Epithelial cell of prostate (primary cell): Measurements from ENCODE around the gene MSRB1.

Source experiments
- DNase-seq: peaks from one replicate; pipeline ENCODE4 v3.0.0-alpha.2; 2011; ENCODE audit warnings: low read depth, low spot score
- H3K27ac ChIP-seq: fragments of 450-650 bp; 2 replicates; pipeline ENCODE4 v1.5.1; 2017; ENCODE audit warnings: mild to moderate bottlenecking

The MSRB1 gene

GRCh38 chr16:1942810-1943726 lies at the start of gene MSRB1:
TSS of gene MSRB1 (minus strand) at chr16:1943199. CDS start at chr16:1943156, 43 bp downstream.
- DNase-seq, result peak; percentile 71
- peak within 1 kb of the TSS; percentile 21 for H3K27ac ChIP-seq

DNA sequence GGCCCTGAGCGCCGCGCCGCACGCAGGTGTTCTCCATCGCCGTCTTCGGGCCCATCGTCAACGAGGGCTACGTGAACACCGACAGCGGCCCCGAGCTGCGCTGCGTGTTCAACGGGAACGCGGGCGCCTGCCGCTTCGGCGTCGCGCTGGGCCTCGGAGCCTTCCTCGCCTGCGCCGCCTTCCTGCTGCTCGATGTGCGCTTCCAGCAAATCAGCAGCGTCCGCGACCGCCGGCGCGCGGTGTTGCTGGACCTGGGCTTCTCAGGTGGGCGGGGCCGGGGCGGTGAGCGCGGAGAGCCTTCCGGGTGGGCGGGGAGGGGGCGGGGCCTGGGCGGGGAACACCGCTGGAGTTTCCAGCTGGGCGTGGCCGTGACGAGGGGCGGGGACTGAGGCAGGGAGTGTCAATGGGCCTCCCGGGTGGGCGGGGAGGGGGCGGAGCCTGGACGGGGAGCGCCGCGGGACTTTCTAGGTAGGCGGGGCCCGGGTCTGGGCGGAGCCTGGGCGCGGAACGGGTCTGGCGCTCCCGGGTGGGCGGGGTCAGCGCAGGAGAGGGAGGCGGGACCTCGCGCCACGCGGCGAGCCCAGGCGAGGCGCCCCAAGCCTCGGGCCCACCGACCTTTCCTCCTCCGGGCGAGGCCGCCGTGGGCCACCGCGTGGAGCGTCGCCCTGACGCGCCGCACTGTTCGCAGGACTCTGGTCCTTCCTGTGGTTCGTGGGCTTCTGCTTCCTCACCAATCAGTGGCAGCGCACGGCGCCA lies 49.1 kb upstream of the MSRB1 start:
- DNase-seq, result peak; percentile 27
- no peak overlapping the region for H3K27ac ChIP-seq

DNA sequence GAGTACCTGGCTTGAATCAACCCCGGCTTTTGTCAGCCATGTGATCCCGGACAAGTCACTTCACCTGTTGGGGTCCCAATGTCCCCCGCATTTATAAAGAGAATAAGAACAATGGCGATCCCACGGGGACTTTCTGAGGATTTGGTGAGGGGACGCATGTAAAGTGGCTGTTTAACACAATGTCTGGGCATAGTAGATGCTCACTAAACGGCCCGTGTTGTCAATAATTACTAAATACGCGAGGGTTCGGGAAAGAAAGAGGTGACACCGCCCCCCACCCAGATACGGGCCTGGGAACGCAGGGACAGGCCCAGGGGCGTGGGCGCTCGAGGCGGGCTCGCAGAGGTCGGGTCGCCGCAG lies 48.6 kb upstream of the MSRB1 start:
- no peak overlapping the region for H3K27ac ChIP-seq
- no peak for DNase-seq

DNA sequence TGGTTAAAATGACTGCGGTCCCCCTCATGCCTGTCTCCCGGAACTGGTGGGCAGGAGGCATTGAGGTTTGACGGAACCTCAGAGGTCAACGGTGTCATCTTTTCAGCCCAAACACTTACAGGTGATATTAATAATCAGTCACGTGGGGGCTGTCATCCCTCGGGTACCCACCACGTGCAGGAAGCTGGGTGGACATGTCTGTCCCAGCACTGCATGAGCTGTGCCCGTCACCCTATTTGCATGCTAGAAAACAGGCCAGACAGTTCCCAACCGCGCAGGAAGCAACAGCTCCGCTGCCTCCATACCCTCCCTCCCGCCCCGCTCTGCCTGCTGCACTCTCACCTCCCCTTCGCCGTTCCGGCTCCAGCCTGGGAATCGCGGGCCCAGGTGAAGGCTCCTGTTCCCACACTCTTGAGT lies 48.1 kb upstream of the MSRB1 start:
- H3K27ac ChIP-seq, result no peak overlapping the region
- no peak for DNase-seq

GRCh38 chr16:1990351-1991134 lies 47.5 kb upstream of the MSRB1 start:
- DNase-seq, result no peak
- H3K27ac ChIP-seq, result no peak overlapping the region

DNA sequence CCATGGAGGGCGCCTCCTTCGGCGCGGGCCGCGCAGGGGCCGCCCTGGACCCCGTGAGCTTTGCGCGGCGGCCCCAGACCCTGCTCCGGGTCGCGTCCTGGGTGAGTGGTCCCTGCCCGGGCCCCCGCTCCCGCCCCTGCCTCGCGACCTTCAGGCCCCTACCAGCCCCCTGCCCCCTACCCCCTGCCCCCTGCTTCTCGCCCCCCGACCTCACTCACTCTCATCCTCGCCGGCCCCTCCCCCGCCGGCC lies 47.0 kb upstream of the MSRB1 start:
- no peak for DNase-seq
- no peak overlapping the region for H3K27ac ChIP-seq

- no peak within 1 kb of the TSS for H3K27ac ChIP-seq
- no peak for DNase-seq
Observed at GRCh38 chr16:1989209-1990100, 46.5 kb upstream of the MSRB1 start, which contains the start of gene SYNGR3. TSS of gene SYNGR3 (plus strand) at chr16:1989970. CDS start at chr16:1990103, 133 bp downstream.

GRCh38 chr16:1987198-1987597 lies 44.2 kb upstream of the MSRB1 start:
- no peak overlapping the region for H3K27ac ChIP-seq
- DNase-seq, result no peak

GRCh38 chr16:1985466-1986150 lies 42.6 kb upstream of the MSRB1 start:
- no peak for DNase-seq
- no peak overlapping the region for H3K27ac ChIP-seq

DNA sequence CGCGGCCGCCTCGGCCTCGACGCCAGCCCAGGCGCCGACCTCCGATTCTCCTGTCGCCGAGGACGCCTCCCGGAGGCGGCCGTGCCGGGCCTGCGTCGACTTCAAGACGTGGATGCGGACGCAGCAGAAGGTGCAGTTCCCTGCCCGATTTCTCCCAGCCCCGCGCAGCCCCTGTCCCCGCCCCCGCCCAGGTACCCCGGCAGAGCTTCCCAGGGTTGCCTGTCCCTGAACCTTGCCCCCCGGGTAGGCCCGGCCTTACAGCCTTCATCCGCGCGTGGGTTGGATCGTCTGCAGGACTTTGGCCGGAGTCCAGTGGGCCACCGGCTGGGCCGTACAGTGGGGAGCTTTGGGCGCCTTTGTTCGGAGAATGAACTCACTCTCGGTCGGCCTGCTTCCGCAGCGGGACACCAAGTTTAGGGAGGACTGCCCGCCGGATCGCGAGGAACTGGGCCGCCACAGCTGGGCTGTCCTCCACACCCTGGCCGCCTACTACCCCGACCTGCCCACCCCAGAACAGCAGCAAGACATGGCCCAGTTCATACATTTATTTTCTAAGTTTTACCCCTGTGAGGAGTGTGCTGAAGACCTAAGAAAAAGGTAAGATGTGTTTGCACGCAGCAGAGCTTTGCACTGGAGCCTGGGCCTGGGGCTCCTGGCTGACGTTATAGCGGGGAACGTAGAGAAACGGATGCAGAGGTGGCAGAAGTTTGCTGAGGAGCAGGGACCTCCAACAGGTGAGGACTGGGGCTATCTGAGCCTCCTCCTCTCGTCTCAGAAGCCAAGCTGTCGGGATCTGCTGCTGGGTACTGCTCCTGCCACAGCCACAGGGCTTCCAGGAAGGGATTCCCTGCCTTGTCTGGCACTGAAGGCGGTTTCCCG lies 41.6 kb upstream of the MSRB1 start:
- H3K27ac ChIP-seq, result peak overlapping the region; percentile 31
- no peak for DNase-seq

- DNase-seq, result peak; percentile 12
- peak within 1 kb of the TSS; percentile 31 for H3K27ac ChIP-seq
Observed at GRCh38 chr16:1983544-1984346, 40.7 kb upstream of the MSRB1 start, which contains the start of gene GFER. TSS of gene GFER (plus strand) at chr16:1984193. CDS start at chr16:1984219, 26 bp downstream.

DNA sequence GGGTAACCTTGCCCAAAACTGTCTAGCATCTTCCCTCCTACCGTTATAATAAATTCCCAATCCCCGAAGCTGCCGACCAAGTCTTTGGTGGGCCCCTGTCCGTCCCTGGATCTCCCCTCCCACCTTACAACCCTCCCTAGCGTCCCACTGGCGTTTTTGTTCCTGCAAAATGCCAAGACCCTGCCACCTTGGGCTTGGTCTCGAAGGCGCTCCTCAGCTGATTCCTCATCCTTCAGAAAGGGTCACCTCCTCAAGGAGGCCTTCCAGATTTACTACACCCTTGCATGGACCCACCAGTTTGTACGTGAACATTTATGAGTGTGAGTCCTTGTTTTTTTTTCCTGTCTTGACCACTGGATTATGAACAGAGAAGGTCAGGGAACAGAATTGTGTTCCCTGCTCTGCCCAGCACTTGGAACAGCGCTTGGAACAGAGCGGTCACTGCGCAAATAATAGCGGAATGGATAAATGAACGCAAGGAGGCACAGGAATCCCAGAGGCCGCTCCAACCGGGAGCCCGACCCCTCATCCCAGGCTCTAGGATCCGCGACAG lies 40.1 kb upstream of the MSRB1 start:
- H3K27ac ChIP-seq, result peak overlapping the region; percentile 31
- DNase-seq, result no peak

DNA sequence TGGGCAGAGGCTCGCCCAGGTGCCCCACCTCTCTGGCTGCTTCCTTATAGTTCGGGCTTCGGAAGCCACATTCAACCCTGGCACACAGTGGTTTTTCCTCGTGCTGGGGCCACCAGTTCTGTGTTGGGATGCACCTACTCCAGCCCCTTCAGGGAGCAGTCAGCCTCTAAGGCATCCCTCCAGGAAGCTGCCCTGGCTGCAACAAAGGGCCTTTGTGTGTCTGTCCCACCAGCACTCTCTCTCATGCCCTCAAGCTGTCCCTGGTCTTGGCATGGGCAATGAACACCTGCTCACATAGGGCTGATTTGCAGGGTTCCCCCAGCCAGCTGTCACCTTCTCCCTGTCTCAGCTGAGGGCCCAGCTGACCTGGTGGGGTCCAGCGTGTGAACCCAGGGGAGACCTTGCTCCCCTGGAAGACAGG lies 39.0 kb upstream of the MSRB1 start:
- H3K27ac ChIP-seq, result no peak overlapping the region
- DNase-seq, result no peak

GRCh38 chr16:1981398-1981836 lies 38.4 kb upstream of the MSRB1 start, which contains the start of gene NOXO1:
TSS of gene NOXO1 (minus strand) at chr16:1981469. CDS start at chr16:1981179, 290 bp downstream.
- no peak for DNase-seq
- H3K27ac ChIP-seq, result no peak within 1 kb of the TSS

GRCh38 chr16:1980770-1981087 lies 37.7 kb upstream of the MSRB1 start:
- no peak overlapping the region for H3K27ac ChIP-seq
- DNase-seq, result no peak

DNA sequence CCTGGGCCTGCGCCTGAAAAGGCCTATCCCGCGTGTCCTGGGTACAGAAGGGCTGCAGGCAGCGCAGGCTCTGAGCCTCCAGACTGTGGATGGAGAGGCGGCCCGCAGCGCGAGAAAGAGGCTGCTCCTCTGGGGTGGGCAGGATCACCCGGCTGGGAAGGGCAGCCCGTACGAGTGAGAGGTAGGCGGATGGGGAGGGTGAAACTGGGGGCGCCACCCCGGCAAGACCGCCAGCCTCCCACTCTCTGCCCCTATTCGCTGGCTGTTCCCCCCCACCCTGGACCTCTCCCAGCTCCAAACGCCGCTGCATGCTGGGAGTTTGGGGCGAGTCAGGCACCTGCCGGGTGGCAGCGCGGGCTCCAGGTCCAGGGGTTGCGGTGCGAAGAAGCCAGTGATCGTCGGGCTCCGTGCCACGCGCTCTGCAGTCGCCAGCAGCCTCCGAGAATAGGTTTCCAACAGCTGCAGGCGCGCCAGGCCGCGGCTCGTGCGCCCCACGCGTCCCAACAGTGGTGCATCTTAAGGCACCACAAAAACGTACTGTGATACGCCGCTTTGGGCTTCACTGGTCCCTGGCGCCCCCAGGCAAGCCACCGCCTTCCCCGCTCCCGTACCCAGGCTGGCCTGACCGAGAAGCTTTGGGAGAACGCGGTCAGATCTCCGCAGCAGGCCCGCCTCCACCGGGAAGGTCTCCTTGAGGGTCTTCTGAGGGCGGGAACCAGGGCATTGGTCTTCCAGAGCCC lies 37.2 kb upstream of the MSRB1 start:
- no peak for DNase-seq
- peak overlapping the region; percentile 53 for H3K27ac ChIP-seq
